SU-DHL-6 (cell line): ENCODE results near the gene NPW.
A peak's percentile ranks its signal among the peaks of the same experiment; 100 is the strongest.

Source experiments
- H2AFZ ChIP-seq: fragments of 200-600 bp; sonication (generic); 2 replicates; pipeline ENCODE4 v1.6.1; 2014; ENCODE audit warnings: low read depth, mild to moderate bottlenecking, moderate library complexity, mixed read lengths, antibody characterized with exemption, low read length; ENCODE audit not compliant: severe bottlenecking
- H3F3A ChIP-seq: fragments of 200-600 bp; shearing (Covaris generic); 2 replicates; pipeline ENCODE4 v1.6.0; 2016; ENCODE audit warnings: antibody characterized with exemption, mild to moderate bottlenecking; ENCODE audit not compliant: insufficient read depth
- H3K27ac ChIP-seq: fragments of 200-600 bp; sonication (generic); 2 replicates; pipeline ENCODE4 v1.5.1; 2016; ENCODE audit warnings: low read depth, mild to moderate bottlenecking, low read length, moderate library complexity, mixed read lengths
- H3K27me3 ChIP-seq: fragments of 200-600 bp; sonication (generic), shearing (Covaris generic); 2 replicates; pipeline ENCODE4 v1.6.0; 2014; ENCODE audit warnings: mild to moderate bottlenecking, low read length
- H3K36me3 ChIP-seq: fragments of 200-600 bp; sonication (generic); 2 replicates; pipeline ENCODE4 v1.6.1; 2014; ENCODE audit warnings: mild to moderate bottlenecking, low read length, mixed read lengths
- H3K4me2 ChIP-seq: fragments of 300-600, 200-600 bp; shearing (Covaris generic), sonication (generic); 2 replicates; pipeline ENCODE4 v1.6.0; 2014; ENCODE audit warnings: low read length, low read depth, mild to moderate bottlenecking; ENCODE audit not compliant: poor library complexity, severe bottlenecking
- H3K4me3 ChIP-seq: fragments of 200-600 bp; sonication (generic); 2 replicates; pipeline ENCODE4 v1.5.1; 2014; ENCODE audit warnings: antibody characterized with exemption, low read length, mild to moderate bottlenecking, mixed read lengths; ENCODE audit not compliant: insufficient read depth, poor library complexity, severe bottlenecking
- H3K79me2 ChIP-seq: fragments of 200-600 bp; sonication (generic); 2 replicates; pipeline ENCODE4 v1.6.1; 2014; ENCODE audit warnings: mild to moderate bottlenecking, low read length, moderate library complexity; ENCODE audit not compliant: insufficient read depth
- H3K9ac ChIP-seq: fragments of 200-600 bp; sonication (generic); 2 replicates; pipeline ENCODE4 v1.7.0; 2014; ENCODE audit warnings: mild to moderate bottlenecking, low read length
- H3K9me2 ChIP-seq: fragments of 200-600 bp; sonication (generic); replicated peaks from 2 replicates; pipeline ENCODE4 v1.6.1; 2014; ENCODE audit warnings: low read length; ENCODE audit not compliant: insufficient read depth
- H3K9me3 ChIP-seq: fragments of 200-600 bp; sonication (generic); 2 replicates; pipeline ENCODE4 v1.6.1; 2014; ENCODE audit warnings: low read length, mixed read lengths; ENCODE audit not compliant: insufficient read depth
- H4K20me1 ChIP-seq: fragments of 200-600 bp; sonication (generic); 2 replicates; pipeline ENCODE4 v1.6.1; 2014; ENCODE audit warnings: low read depth, mild to moderate bottlenecking, antibody characterized with exemption, low read length, moderate library complexity, mixed read lengths
- CTCF ChIP-seq: fragments of 200-600 bp; sonication (generic); IDR thresholded peaks from one replicate; pipeline ENCODE4 v1.5.1; 2017; ENCODE audit warnings: antibody characterized with exemption, mild to moderate bottlenecking, low read length, moderate library complexity; ENCODE audit not compliant: insufficient read depth, poor library complexity, severe bottlenecking
- EZH2phosphoT487 ChIP-seq: fragments of 200-600 bp; sonication (generic), shearing (Covaris generic); conservative IDR thresholded peaks from 2 replicates; pipeline ENCODE4 v1.6.1; 2018; ENCODE audit warnings: mild to moderate bottlenecking, antibody characterized with exemption, low read length, moderate library complexity, mixed read lengths

NPW gene

GRCh38 chr16:2048116-2048543, 28.5 kb downstream of the NPW start:
- Histone ChIP-seq H3K79me2 (peaks cover 5% of the 10 kb centered on the region; the same call in 1 of the 2 replicates), H3K4me2 (peak overlapping the region; percentile 86), H3K4me3 (peak overlapping the region; percentile 91), H3K9ac (peak overlapping the region; percentile 75), H2AFZ (peak overlapping the region; percentile 82), H3K27me3 (no peaks in the 10 kb centered on the region), H3K27ac (no peak overlapping the region), H3K9me3 (no peaks in the 10 kb centered on the region), H3K36me3 (no peaks in the 10 kb centered on the region), H3K9me2 (no peaks in the 10 kb centered on the region), H4K20me1 (no peaks in the 10 kb centered on the region), H3F3A (no peaks in the 10 kb centered on the region)
- TF ChIP-seq EZH2phosphoT487 (no peak), CTCF (no peak)

GRCh38 chr16:2053211-2053610, 33.6 kb downstream of the NPW start:
- Histone ChIP-seq H3F3A (no peaks in the 10 kb centered on the region), H3K4me3 (no peak overlapping the region), H3K27me3 (no peaks in the 10 kb centered on the region), H3K9me3 (no peaks in the 10 kb centered on the region), H2AFZ (no peak overlapping the region), H3K27ac (no peak overlapping the region), H4K20me1 (no peaks in the 10 kb centered on the region), H3K4me2 (no peak overlapping the region), H3K79me2 (no peaks in the 10 kb centered on the region; the same call in 1 of the 2 replicates), H3K9ac (no peak overlapping the region), H3K36me3 (no peaks in the 10 kb centered on the region), H3K9me2 (no peaks in the 10 kb centered on the region)
- TF ChIP-seq CTCF (no peak), EZH2phosphoT487 (no peak)

- no peaks in the 10 kb centered on the region for H3F3A ChIP-seq
- H3K27me3 ChIP-seq: no peaks in the 10 kb centered on the region
- H3K4me3 ChIP-seq: no peak overlapping the region
- H3K79me2 ChIP-seq: no peaks in the 10 kb centered on the region
- no peaks in the 10 kb centered on the region for H3K9me2 ChIP-seq
- no peak overlapping the region for H3K4me2 ChIP-seq
- no peaks in the 10 kb centered on the region for H4K20me1 ChIP-seq
- no peak overlapping the region for H3K27ac ChIP-seq
- no peaks in the 10 kb centered on the region for H3K36me3 ChIP-seq
- no peak overlapping the region for H3K9ac ChIP-seq
- no peaks in the 10 kb centered on the region for H3K9me3 ChIP-seq
- no peak for TF ChIP-seq EZH2phosphoT487
- TF ChIP-seq CTCF: no peak
- H2AFZ ChIP-seq: no peak overlapping the region
Observed at GRCh38 chr16:2053897-2054296, 34.3 kb downstream of the NPW start.
